Karpas-422 (cell line): ENCODE results near the gene ABHD16A. TPM values are rescaled to one million over a fixed set of nuclear protein-coding genes. Genes with fewer than 3 reads are reported as not detected.
A peak's percentile ranks its signal among the peaks of the same experiment; 100 is the strongest.

Experiments
- DNase-seq: peaks from one replicate; pipeline ENCODE4 v3.0.0-alpha.2; 2015
- H2AFZ ChIP-seq: fragments of 200-600 bp; sonication (generic); 2 replicates; pipeline ENCODE4 v1.6.1; 2014; ENCODE audit warnings: antibody characterized with exemption, low read length, mixed read lengths
- H3K27ac ChIP-seq: fragments of 200-600 bp; sonication (generic); 2 replicates; pipeline ENCODE4 v1.5.1; 2014; ENCODE audit warnings: mild to moderate bottlenecking, low read length, moderate library complexity
- H3K27me3 ChIP-seq: fragments of 200-600 bp; sonication (generic); 2 replicates; pipeline ENCODE4 v1.6.1; 2014; ENCODE audit warnings: low read length, mixed read lengths
- H3K36me3 ChIP-seq: fragments of 200-600 bp; sonication (generic); 2 replicates; pipeline ENCODE4 v1.6.1; 2014; ENCODE audit warnings: low read length, mixed read lengths; ENCODE audit not compliant: insufficient read depth
- H3K4me1 ChIP-seq: fragments of 200-600 bp; sonication (generic); 2 replicates; pipeline ENCODE4 v1.6.1; 2014; ENCODE audit warnings: mild to moderate bottlenecking, low read length, mixed read lengths
- H3K4me2 ChIP-seq: fragments of 200-600 bp; sonication (generic); 2 replicates; pipeline ENCODE4 v1.6.1; 2014; ENCODE audit warnings: low read length, low read depth, mild to moderate bottlenecking; ENCODE audit not compliant: poor library complexity, severe bottlenecking
- H3K4me3 ChIP-seq: fragments of 200-600 bp; sonication (generic); 2 replicates; pipeline ENCODE4 v1.5.1; 2014; ENCODE audit warnings: mild to moderate bottlenecking, antibody characterized with exemption, low read length, mixed read lengths
- H3K79me2 ChIP-seq: fragments of 200-600 bp; sonication (generic); 2 replicates; pipeline ENCODE4 v1.6.1; 2014; ENCODE audit warnings: mild to moderate bottlenecking, low read length, mixed read lengths
- H3K9ac ChIP-seq: fragments of 200-600 bp; sonication (generic); 2 replicates; pipeline ENCODE4 v1.6.0; 2014; ENCODE audit warnings: low read length
- H3K9me2 ChIP-seq: fragments of 200-600 bp; sonication (generic), shearing (Covaris generic); replicated peaks from 2 replicates; pipeline ENCODE4 v1.6.0; 2014; ENCODE audit warnings: mild to moderate bottlenecking, low read length, moderate library complexity; ENCODE audit not compliant: insufficient read depth
- H3K9me3 ChIP-seq: fragments of 300-700, 200-600 bp; sonication (generic); 2 replicates; pipeline ENCODE4 v1.6.1; 2014; ENCODE audit warnings: low read length, mixed read lengths
- H4K20me1 ChIP-seq: fragments of 200-600 bp; sonication (generic); 2 replicates; pipeline ENCODE4 v1.6.1; 2014; ENCODE audit warnings: mild to moderate bottlenecking, antibody characterized with exemption, low read length, low read depth; ENCODE audit not compliant: insufficient read depth
- total RNA-seq: library from RNA; depleted of rRNA; stranded (reverse); fragments of >200 nt; shearing (Covaris generic); gene quantifications from 2 replicates; pipeline ENCODE4 v1.2.3, GENCODE V29; 2014; ENCODE audit warnings: low replicate concordance; rRNA removed

Gene ABHD16A
- total RNA-seq, result 55.6 and 92.1 TPM in 2 replicates

DNA sequence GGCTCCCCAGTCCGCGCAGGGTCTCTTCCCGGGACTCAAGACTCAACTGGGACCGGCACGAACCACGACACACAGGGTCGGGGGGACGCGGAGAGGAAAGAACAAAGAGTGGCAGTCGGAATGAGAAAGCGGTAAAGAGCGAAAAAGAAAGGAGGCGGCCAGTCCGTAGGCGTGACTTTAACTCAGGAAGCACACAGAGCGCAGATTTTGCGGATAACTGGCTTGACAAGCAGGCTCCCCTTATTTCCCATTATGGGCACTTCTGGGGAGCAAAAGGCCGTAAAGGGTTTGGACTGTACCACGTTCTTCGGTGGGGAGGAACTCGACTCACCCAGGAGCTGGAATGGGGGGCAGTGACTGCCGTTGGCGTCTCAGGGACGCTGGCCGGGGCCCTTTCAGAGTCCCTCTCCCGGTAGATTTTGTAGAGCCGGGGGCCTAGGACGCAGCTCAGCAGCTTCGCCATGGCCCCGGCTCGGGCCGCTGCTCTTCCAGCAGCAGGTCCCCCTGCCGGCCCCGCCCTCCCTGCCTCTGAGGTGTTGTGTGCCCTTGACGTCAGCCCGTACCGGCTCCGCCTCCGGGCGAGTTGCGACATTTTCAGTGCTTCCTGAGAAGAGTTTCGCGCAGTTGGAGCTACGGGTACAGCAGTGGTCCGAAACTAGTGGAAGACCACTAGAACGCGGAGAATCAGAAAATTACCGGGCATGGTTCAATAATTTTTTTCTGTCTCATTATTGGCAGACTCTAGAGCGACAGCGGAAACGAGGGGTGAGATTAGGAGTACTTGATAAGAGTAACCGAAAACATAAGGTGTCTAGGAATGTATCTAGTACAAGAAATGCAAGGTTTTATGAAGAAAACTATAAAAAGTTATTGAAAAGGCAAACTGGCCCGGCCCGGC is at the start of gene ABHD16A:
ABHD16A (minus strand) TSS at position 506 of the 898 bp plus-strand sequence; CDS start at position 463, 43 bp downstream.
- Histone ChIP-seq H2AFZ (peak within 1 kb of the TSS; percentile 98), H3K9me3 (no peaks in the 10 kb centered on the region), H3K79me2 (peaks cover 27% of the 10 kb centered on the region), H3K36me3 (no peaks in the 10 kb centered on the region; the same call in 1 of the 2 replicates), H3K4me2 (peak within 1 kb of the TSS; percentile 93), H3K27me3 (no peaks in the 10 kb centered on the region), H3K9ac (peak within 1 kb of the TSS; percentile 92), H3K27ac (peak within 1 kb of the TSS; percentile 86), H4K20me1 (no peaks in the 10 kb centered on the region), H3K4me3 (peak within 1 kb of the TSS; percentile 84), H3K4me1 (peaks cover 28% of the 10 kb centered on the region), H3K9me2 (no peaks in the 10 kb centered on the region)
- peak; percentile 99 for DNase-seq

DNA sequence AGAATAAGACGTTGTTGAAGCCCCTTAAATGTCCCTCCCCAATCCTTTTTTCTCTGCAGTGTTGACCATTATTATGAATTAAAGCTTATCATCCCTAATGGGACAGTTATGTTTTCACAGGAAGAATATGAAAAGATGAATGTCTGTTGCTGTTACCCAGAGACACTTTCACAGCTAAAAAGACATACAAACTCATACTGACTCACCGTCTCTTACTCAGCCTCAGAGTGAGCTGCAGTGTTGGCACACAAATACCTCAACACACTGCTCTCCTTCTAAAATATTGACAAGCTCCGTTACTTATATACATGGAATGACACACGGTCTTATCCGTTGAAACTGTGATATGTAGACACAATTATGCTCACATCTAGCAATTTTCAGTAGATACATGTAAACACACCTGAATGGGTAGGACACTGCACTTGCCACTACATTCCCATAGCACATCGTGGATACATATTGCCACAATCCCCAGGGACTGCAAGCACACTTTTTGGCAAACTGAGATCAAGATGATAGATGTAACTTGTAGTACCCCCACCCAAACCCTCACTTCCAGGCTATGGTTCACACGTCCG is 49.7 kb upstream of the ABHD16A start:
- Histone ChIP-seq H3K9me3 (no peaks in the 10 kb centered on the region), H4K20me1 (no peaks in the 10 kb centered on the region), H3K9ac (no peak overlapping the region), H3K27me3 (no peaks in the 10 kb centered on the region), H3K36me3 (no peaks in the 10 kb centered on the region), H3K4me3 (no peak overlapping the region), H3K27ac (no peak overlapping the region), H3K9me2 (no peaks in the 10 kb centered on the region), H3K4me1 (no peaks in the 10 kb centered on the region), H3K79me2 (no peaks in the 10 kb centered on the region), H3K4me2 (no peak overlapping the region), H2AFZ (no peak overlapping the region)
- no peak for DNase-seq

DNA sequence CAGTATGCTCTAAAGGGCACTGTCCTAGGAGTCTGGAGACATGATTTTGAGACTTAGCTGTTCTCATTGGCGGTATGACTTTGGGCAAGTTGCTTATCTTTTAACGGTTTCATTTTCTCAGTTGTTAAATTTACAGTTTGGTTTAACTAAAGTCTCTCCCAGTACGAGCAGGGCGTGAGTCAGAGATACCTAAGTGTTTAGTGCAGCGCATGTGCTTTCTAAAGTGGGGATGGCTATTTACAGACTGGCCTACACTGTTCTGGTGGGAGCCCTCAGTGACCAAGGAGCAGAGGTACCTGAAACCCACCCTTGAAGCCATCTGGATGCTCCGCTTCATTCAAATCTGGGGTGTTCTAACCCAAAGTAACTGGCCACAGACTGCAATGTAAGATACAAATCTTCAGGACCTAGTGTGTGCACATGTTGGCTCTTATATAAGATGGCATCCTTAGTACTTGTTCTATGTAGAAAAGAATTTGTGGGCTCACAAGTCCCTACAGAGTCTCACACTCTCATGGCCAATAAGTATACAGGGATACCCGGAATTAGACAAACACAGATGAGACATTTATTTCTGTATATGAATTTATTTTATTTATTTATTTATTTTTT is 47.4 kb upstream of the ABHD16A start:
- Histone ChIP-seq H3K36me3 (no peaks in the 10 kb centered on the region), H3K9ac (no peak overlapping the region), H3K27ac (no peak overlapping the region), H2AFZ (no peak overlapping the region), H3K27me3 (no peaks in the 10 kb centered on the region), H3K4me3 (no peak overlapping the region), H3K9me3 (no peaks in the 10 kb centered on the region), H3K9me2 (no peaks in the 10 kb centered on the region), H3K79me2 (no peaks in the 10 kb centered on the region), H3K4me2 (no peak overlapping the region), H4K20me1 (no peaks in the 10 kb centered on the region), H3K4me1 (no peaks in the 10 kb centered on the region)
- no peak for DNase-seq

DNA sequence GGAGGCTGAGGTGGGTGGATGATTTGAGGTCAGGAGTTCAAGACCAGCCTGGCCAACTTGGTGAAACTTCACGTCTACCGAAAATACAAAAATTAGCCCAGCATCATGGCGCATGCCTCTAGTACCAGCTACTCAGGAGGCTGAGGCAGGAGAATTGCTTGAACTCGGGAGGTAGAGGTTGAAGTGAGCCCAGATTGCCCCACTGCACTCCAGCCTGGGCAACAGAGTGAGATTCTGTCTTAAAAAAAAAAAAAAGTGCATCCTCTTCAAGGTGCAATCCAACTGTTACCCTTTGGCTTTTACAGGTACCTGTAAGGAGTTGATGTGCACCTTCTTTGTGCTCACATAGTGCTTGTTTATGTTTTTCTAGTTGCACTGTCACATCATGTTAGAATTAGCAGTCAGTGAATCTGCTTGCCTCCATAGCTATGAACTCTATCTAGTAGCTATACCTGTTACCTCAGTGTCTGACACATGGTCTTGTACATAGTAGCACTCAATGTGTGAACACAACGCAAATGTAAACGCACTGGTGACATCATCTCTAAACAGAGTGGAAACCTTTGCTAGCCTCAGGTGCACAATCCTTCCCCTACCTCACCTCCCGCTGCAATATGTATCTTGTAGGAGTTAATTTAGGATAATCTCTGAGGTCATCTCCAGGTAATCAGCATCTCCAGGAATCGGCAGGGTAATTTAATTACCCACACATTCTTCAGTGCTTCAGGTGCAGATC is 46.3 kb upstream of the ABHD16A start:
- H2AFZ ChIP-seq, result no peak overlapping the region
- no peak for DNase-seq
- no peaks in the 10 kb centered on the region for H3K79me2 ChIP-seq
- no peaks in the 10 kb centered on the region for H3K36me3 ChIP-seq
- no peaks in the 10 kb centered on the region for H3K4me1 ChIP-seq
- no peak overlapping the region for H3K27ac ChIP-seq
- H3K9ac ChIP-seq, result no peak overlapping the region
- no peaks in the 10 kb centered on the region for H3K27me3 ChIP-seq
- no peaks in the 10 kb centered on the region for H4K20me1 ChIP-seq
- H3K9me3 ChIP-seq, result no peaks in the 10 kb centered on the region
- no peak overlapping the region for H3K4me2 ChIP-seq
- H3K9me2 ChIP-seq, result no peaks in the 10 kb centered on the region
- H3K4me3 ChIP-seq, result no peak overlapping the region

DNA sequence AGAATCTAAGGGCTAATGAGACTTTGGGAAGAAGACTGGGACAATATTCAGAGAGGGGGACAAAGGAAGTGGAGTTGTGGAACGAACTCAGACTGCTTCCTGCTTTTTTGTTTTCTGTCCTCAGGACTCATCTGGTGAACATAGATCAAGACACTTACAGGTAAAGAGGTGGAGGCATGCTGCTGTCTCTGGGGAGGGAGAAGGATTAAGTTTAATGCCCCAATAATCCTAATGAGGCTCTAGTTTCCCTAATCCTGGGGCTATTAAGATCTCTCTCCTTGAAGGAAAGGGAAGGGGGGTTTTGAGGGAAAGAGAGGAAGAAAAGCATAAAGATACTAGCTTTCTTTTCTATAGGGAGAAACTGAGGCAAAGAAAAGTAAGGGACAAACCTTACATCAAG is 41.3 kb upstream of the ABHD16A start:
- Histone ChIP-seq H3K4me1 (peaks cover 22% of the 10 kb centered on the region), H3K79me2 (peaks cover 13% of the 10 kb centered on the region; the same call in 1 of the 2 replicates), H3K36me3 (0 out of 2 replicates have a peak, but pooled peaks cover 4% of the 10 kb centered on the region), H3K4me3 (no peak overlapping the region), H3K27me3 (no peaks in the 10 kb centered on the region), H4K20me1 (no peaks in the 10 kb centered on the region), H2AFZ (no peak overlapping the region), H3K9ac (no peak overlapping the region), H3K27ac (no peak overlapping the region), H3K4me2 (no peak overlapping the region), H3K9me2 (no peaks in the 10 kb centered on the region), H3K9me3 (no peaks in the 10 kb centered on the region)
- DNase-seq, result no peak

DNA sequence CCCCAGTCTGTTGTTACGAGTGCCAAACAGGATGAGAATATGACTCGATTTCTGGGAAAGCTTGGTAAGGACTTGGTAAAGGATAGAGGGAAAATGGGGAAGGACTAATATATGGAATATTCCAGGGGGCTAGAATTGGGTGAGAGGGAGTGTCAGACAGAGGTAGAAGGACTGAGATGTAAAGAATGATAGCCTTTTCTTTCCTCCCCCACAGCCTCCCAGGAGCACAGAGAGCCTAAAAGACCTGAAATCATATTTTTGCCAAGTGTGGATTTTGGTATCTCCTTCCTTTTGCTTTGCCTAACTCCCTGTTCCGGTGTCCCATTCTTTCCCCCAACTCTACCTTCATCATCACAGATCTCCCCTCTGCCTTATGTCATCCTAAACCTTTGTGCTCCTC is 39.8 kb upstream of the ABHD16A start:
- no peak overlapping the region for H3K4me3 ChIP-seq
- H4K20me1 ChIP-seq, result no peaks in the 10 kb centered on the region
- H3K79me2 ChIP-seq, result peaks cover 13% of the 10 kb centered on the region; the same call in 1 of the 2 replicates
- no peaks in the 10 kb centered on the region for H3K9me2 ChIP-seq
- no peaks in the 10 kb centered on the region for H3K27me3 ChIP-seq
- peaks cover 37% of the 10 kb centered on the region for H3K4me1 ChIP-seq
- H3K27ac ChIP-seq, result no peak overlapping the region
- H3K4me2 ChIP-seq, result no peak overlapping the region
- no peak overlapping the region for H2AFZ ChIP-seq
- DNase-seq, result no peak
- H3K36me3 ChIP-seq, result 0 out of 2 replicates have a peak, but pooled peaks cover 4% of the 10 kb centered on the region
- no peaks in the 10 kb centered on the region for H3K9me3 ChIP-seq
- H3K9ac ChIP-seq, result no peak overlapping the region

DNA sequence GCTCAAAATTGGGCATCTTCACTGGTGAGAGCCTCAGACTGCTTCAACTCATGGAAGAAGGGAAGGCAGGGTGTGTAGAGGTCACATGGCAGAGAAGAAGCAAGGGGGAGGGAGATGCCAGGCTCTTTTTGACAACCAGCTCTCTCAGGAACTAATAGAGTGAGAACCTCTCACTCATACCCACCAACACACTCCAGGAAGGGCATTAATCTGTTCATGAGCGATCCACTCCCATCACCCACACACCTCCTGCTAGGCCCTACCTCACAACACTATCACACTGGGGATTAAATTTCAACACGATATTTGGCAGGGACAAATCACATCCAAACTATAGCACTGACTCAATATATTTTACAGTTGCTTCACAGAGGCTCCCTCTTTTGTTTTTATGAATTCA is 38.7 kb upstream of the ABHD16A start:
- Histone ChIP-seq H3K9me3 (no peaks in the 10 kb centered on the region), H4K20me1 (no peaks in the 10 kb centered on the region), H3K9ac (no peak overlapping the region), H2AFZ (no peak overlapping the region), H3K9me2 (no peaks in the 10 kb centered on the region), H3K36me3 (0 out of 2 replicates have a peak, but pooled peaks cover 4% of the 10 kb centered on the region), H3K27me3 (no peaks in the 10 kb centered on the region), H3K27ac (peak overlapping the region; percentile 95; the same call in 1 of the 2 replicates), H3K4me1 (peaks cover 48% of the 10 kb centered on the region), H3K4me3 (no peak overlapping the region), H3K4me2 (no peak overlapping the region), H3K79me2 (peaks cover 14% of the 10 kb centered on the region; the same call in 1 of the 2 replicates)
- DNase-seq, result no peak
